ENCODE data around the gene COQ4. TPM values are rescaled to one million over a fixed set of nuclear protein-coding genes. Genes with fewer than 3 reads are reported as not detected.

Gene COQ4
- total RNA-seq, 1 experiment from 2014 or later, result 62.8 TPM

GRCh38 chr9:128371630-128372117 lies 49.0 kb downstream of the COQ4 start:
- H3K27me3 ChIP-seq (replicated peaks; ENCODE audit: insufficient read depth, low read depth, low read length, poor library complexity), result no peaks in the 10 kb centered on the region
- BruUV-seq (replicated peaks), result TSS peak; percentile 69
- peak overlapping the region; percentile 91 for H3K4me3 ChIP-seq (ENCODE audit: low read depth, low read length, poor library complexity, severe bottlenecking)
- H3K36me3 ChIP-seq (ENCODE audit: insufficient read depth, low read length, poor library complexity, severe bottlenecking), result no peaks in the 10 kb centered on the region
- ChIA-PET CTCF (interaction anchor here (1.2 kb wide), 1 partner anchor 9 kb away, joined by 4 read pairs; no protein-coding TSS in a partner anchor), POLR2A (ENCODE audit: low non-redundant PET) (interaction anchor here (0.6 to 1.0 kb wide), 3 partner anchors 9 to 948 kb away, joined by 4 to 14 read pairs (median 8); partner anchors contain the start of gene ZNF79)
- intact Hi-C loops (cut with micrococcal nuclease; ENCODE audit: unreplicated experiment), result no loop called here
- H3K27ac ChIP-seq (ENCODE audit: low read depth, low read length, poor library complexity, severe bottlenecking), result peak overlapping the region; percentile 77
- no peak for TF ChIP-seq EZH2 (IDR thresholded peaks at IDR 0.05; ENCODE audit: borderline replicate concordance, low read depth, low read length, poor library complexity, severe bottlenecking)
- TF ChIP-seq, protein P1, sequence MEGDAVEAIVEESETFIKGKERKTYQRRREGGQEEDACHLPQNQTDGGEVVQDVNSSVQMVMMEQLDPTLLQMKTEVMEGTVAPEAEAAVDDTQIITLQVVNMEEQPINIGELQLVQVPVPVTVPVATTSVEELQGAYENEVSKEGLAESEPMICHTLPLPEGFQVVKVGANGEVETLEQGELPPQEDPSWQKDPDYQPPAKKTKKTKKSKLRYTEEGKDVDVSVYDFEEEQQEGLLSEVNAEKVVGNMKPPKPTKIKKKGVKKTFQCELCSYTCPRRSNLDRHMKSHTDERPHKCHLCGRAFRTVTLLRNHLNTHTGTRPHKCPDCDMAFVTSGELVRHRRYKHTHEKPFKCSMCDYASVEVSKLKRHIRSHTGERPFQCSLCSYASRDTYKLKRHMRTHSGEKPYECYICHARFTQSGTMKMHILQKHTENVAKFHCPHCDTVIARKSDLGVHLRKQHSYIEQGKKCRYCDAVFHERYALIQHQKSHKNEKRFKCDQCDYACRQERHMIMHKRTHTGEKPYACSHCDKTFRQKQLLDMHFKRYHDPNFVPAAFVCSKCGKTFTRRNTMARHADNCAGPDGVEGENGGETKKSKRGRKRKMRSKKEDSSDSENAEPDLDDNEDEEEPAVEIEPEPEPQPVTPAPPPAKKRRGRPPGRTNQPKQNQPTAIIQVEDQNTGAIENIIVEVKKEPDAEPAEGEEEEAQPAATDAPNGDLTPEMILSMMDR (conservative IDR thresholded peaks at IDR 0.05; ENCODE audit: low read depth, low read length), result no peak
- no peak for DNase-seq (ENCODE audit: low spot score)
- no peaks in the 10 kb centered on the region for H3K9me3 ChIP-seq (ENCODE audit: low read depth, low read length, poor library complexity, severe bottlenecking)
- H3K4me1 ChIP-seq (ENCODE audit: insufficient read depth, low read length, poor library complexity, severe bottlenecking), result peaks cover 6% of the 10 kb centered on the region

DNA sequence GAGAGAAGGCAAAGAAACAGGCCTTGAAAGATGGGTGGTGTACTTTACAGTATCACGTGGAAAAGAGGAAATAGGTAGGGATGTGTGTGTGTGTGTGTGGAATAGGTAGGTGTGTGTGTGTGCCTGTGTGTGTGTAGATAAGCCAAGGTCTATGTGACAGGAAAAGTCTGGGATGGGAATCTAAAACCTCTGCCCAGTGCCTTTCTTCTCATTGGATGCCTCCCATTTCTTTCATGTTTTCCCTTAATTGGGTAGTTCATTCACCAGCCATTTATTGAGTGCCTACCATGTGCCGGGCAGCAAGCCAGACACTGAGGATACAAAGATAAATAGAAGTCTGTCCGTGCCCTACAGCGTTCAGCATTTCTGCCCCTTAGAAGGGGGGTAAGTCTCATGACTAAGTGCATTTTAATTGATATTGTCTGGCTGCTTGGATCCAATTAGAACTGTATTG lies 49.6 kb downstream of the COQ4 start:
- intact Hi-C loops (cut with micrococcal nuclease; ENCODE audit: unreplicated experiment), result no loop called here
- TF ChIP-seq, protein P1 (conservative IDR thresholded peaks at IDR 0.05; ENCODE audit: low read depth, low read length), result no peak
- no peak for TF ChIP-seq EZH2 (IDR thresholded peaks at IDR 0.05; ENCODE audit: borderline replicate concordance, low read depth, low read length, poor library complexity, severe bottlenecking)
- Histone ChIP-seq H3K27me3 (replicated peaks; ENCODE audit: insufficient read depth, low read depth, low read length, poor library complexity) (no peaks in the 10 kb centered on the region), H3K36me3 (ENCODE audit: insufficient read depth, low read length, poor library complexity, severe bottlenecking) (no peaks in the 10 kb centered on the region), H3K4me3 (ENCODE audit: low read depth, low read length, poor library complexity, severe bottlenecking) (peak overlapping the region; percentile 91), H3K27ac (ENCODE audit: low read depth, low read length, poor library complexity, severe bottlenecking) (peak overlapping the region; percentile 77), H3K4me1 (ENCODE audit: insufficient read depth, low read length, poor library complexity, severe bottlenecking) (peaks cover 6% of the 10 kb centered on the region), H3K9me3 (ENCODE audit: low read depth, low read length, poor library complexity, severe bottlenecking) (no peaks in the 10 kb centered on the region)
- no TSS peak for BruUV-seq (replicated peaks)
- DNase-seq (ENCODE audit: low spot score), result no peak
- ChIA-PET CTCF (interaction anchor here (0.5 kb wide), 1 partner anchor 39 kb away, joined by 3 read pairs; no protein-coding TSS in a partner anchor), POLR2A (ENCODE audit: low non-redundant PET) (no interaction called here)

DNA sequence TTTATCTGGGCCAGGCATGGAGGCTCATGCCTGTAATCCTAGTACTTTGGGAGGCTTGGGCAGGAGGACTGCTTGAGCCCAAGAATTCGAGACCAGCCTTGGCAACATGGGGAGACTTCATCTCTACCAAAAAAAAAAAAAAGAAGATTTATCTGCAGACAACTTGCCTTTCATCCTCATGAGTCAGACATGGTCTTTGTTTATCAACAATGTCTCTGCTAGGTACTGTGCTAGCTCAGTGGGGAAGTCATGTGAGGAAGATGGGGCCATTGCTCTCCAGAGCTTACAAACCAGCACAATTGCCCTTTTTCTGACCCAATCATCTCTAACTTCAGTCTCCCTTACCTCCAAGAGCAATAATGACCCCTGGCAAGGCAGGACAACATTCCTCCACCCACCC lies 50.1 kb downstream of the COQ4 start:
- CTCF ChIA-PET, result interaction anchor here (0.5 kb wide), 1 partner anchor 38 kb away, joined by 3 read pairs; no protein-coding TSS in a partner anchor
- H3K27ac ChIP-seq (ENCODE audit: low read depth, low read length, poor library complexity, severe bottlenecking), result no peak overlapping the region

More for the DNA sequence above, 50.1 kb downstream of the COQ4 start:
- Histone ChIP-seq H3K9me3 (ENCODE audit: low read depth, low read length, poor library complexity, severe bottlenecking) (no peaks in the 10 kb centered on the region), H3K4me1 (ENCODE audit: insufficient read depth, low read length, poor library complexity, severe bottlenecking) (peaks cover 6% of the 10 kb centered on the region), H3K27me3 (replicated peaks; ENCODE audit: insufficient read depth, low read depth, low read length, poor library complexity) (no peaks in the 10 kb centered on the region), H3K36me3 (ENCODE audit: insufficient read depth, low read length, poor library complexity, severe bottlenecking) (peaks cover under 1% of the 10 kb centered on the region), H3K4me3 (ENCODE audit: low read depth, low read length, poor library complexity, severe bottlenecking) (no peak overlapping the region)
- DNase-seq (ENCODE audit: low spot score), result no peak
- BruUV-seq (replicated peaks), result no TSS peak
- intact Hi-C loops (cut with micrococcal nuclease; ENCODE audit: unreplicated experiment), result no loop called here
- TF ChIP-seq, protein P1 (conservative IDR thresholded peaks at IDR 0.05; ENCODE audit: low read depth, low read length), result no peak
- no peak for TF ChIP-seq EZH2 (IDR thresholded peaks at IDR 0.05; ENCODE audit: borderline replicate concordance, low read depth, low read length, poor library complexity, severe bottlenecking)
- POLR2A ChIA-PET (ENCODE audit: low non-redundant PET), result no interaction called here
